AG04450 (cell line): Measurements from ENCODE around the gene ST3GAL3. TPM values are rescaled to one million over a fixed set of nuclear protein-coding genes. Genes with fewer than 3 reads are reported as not detected.

Experiments used
- CTCF ChIA-PET: fragments of 300-600, 350-600 bp; formaldehyde crosslinking; extraction: SDS; loops from one replicate; lab custom pipeline; 2022; ENCODE audit warnings: antibody characterized with exemption, inconsistent platforms; lab: Charles Lee
- POLR2A ChIA-PET: fragments of 350-600 bp; formaldehyde crosslinking; extraction: SDS; loops from one replicate; lab custom pipeline; 2021; ENCODE audit warnings: antibody characterized with exemption, inconsistent platforms; lab: Yijun Ruan, JAX
- DNase-seq: peaks from one replicate; pipeline ENCODE4 v3.0.0-alpha.2; 2011; ENCODE audit warnings: low read depth, low spot score
- H3K27ac ChIP-seq: one replicate; pipeline ENCODE4 v1.5.1; 2012; ENCODE audit warnings: low read depth, low read length, control low read depth
- H3K27me3 ChIP-seq: one replicate; pipeline ENCODE4 v1.6.0; 2012; ENCODE audit warnings: low read length; ENCODE audit not compliant: control insufficient read depth, insufficient read depth
- H3K4me3 ChIP-seq: 2 replicates; pipeline ENCODE4 v1.5.1; 2011; ENCODE audit warnings: mild to moderate bottlenecking, low read depth, low read length, control low read depth
- H3K9me3 ChIP-seq: 2 replicates; pipeline ENCODE4 v1.5.1; 2012; ENCODE audit warnings: low read length; ENCODE audit not compliant: control insufficient read depth, insufficient read depth
- CTCF ChIP-seq: IDR thresholded peaks from 2 replicates; pipeline ENCODE4 v1.5.1; 2011; ENCODE audit warnings: low read depth, low read length, control low read depth, inconsistent platforms
- polyA plus RNA-seq: library from polyadenylated mRNA; depleted of rRNA; stranded (reverse); fragments of >200 nt; gene quantifications from 2 replicates; pipeline ENCODE4 v1.2.3, GENCODE V29; 2011

The ST3GAL3 gene
- polyA plus RNA-seq, 1 experiment: 11.5 TPM

GRCh38 chr1:43847882-43848281, 140.5 kb downstream of the ST3GAL3 start:
- DNase-seq: no peak
- CTCF ChIA-PET: no interaction called here
- Histone ChIP-seq H3K4me3 (no peak overlapping the region), H3K9me3 (no peaks in the 10 kb centered on the region), H3K27ac (no peak overlapping the region), H3K27me3 (no peaks in the 10 kb centered on the region)
- POLR2A ChIA-PET: no interaction called here
- TF ChIP-seq CTCF: no peak

- POLR2A ChIA-PET: no interaction called here
- no peaks in the 10 kb centered on the region for H3K9me3 ChIP-seq
- H3K27me3 ChIP-seq: no peaks in the 10 kb centered on the region
- CTCF ChIA-PET: interaction anchor here (0.6 to 1.9 kb wide), 2 partner anchors 12 to 85 kb away, joined by 3 to 6 read pairs; no protein-coding TSS in a partner anchor
- TF ChIP-seq CTCF: no peak
- H3K4me3 ChIP-seq: no peak overlapping the region
- DNase-seq: no peak
- H3K27ac ChIP-seq: no peak overlapping the region
Observed at GRCh38 chr1:43849670-43850069, 142.3 kb downstream of the ST3GAL3 start.

- Histone ChIP-seq H3K9me3 (no peaks in the 10 kb centered on the region), H3K27ac (no peak overlapping the region), H3K27me3 (no peaks in the 10 kb centered on the region), H3K4me3 (no peak overlapping the region)
- CTCF ChIA-PET: no interaction called here
- POLR2A ChIA-PET: no interaction called here
- no peak for DNase-seq
- no peak for TF ChIP-seq CTCF
Observed at GRCh38 chr1:43850591-43851233, 143.4 kb downstream of the ST3GAL3 start.

GRCh38 chr1:43851561-43852338, 144.4 kb downstream of the ST3GAL3 start:
- Histone ChIP-seq H3K27me3 (no peaks in the 10 kb centered on the region), H3K4me3 (no peak overlapping the region), H3K9me3 (no peaks in the 10 kb centered on the region), H3K27ac (no peak overlapping the region)
- ChIA-PET POLR2A (no interaction called here), CTCF (no interaction called here)
- DNase-seq: no peak
- no peak for TF ChIP-seq CTCF
